H1 (cell line): Measurements from ENCODE around the gene DCUN1D4. TPM values are rescaled to one million over a fixed set of nuclear protein-coding genes. Genes with fewer than 3 reads are reported as not detected.

Experiments used
- CTCF ChIA-PET: fragments of 300-600 bp; sonication (Branson Sonifier 250); formaldehyde crosslinking; loops from one replicate; lab custom pipeline; 2021; ENCODE audit not compliant: partially characterized antibody; lab: Charles Lee
- POLR2A ChIA-PET: fragments of 300-600 bp; sonication (Branson Sonifier 250); formaldehyde crosslinking; loops from one replicate; lab custom pipeline; 2021; ENCODE audit warnings: inconsistent platforms; ENCODE audit not compliant: partially characterized antibody; lab: Charles Lee
- DNase-seq, 2 experiments: peaks; one replicate each; pipeline versions ENCODE4 v3.0.0 to v3.0.0-alpha.2; 2010 to 2022; ENCODE audit warnings: low spot score in 2 of 2, low read depth in 1 of 2, mixed read lengths in 1 of 2
- FAIRE-seq: peaks from 2 replicates; lab custom pipeline; 2011; peaks lifted over from hg19 to GRCh38; lab: Jason Lieb, UNC
- H2AFZ ChIP-seq: 2 replicates; pipeline ENCODE4 v1.8.1; 2012; ENCODE audit warnings: low read length, inconsistent platforms
- H2AK5ac ChIP-seq: 2 replicates; pipeline ENCODE4 v1.6.1; 2013; ENCODE audit warnings: low read depth, low read length
- H2BK120ac ChIP-seq: replicated peaks from 2 replicates; pipeline ENCODE3; 2013; ENCODE audit warnings: low read depth, low read length, inconsistent platforms
- H2BK12ac ChIP-seq: 2 replicates; pipeline ENCODE4 v1.6.1; 2013; ENCODE audit warnings: low read depth, low read length
- H2BK15ac ChIP-seq: 2 replicates; pipeline ENCODE4 v1.6.1; 2013; ENCODE audit warnings: low read length
- H2BK20ac ChIP-seq: 2 replicates; pipeline ENCODE4 v1.6.1; 2013; ENCODE audit warnings: low read length
- H2BK5ac ChIP-seq: 2 replicates; pipeline ENCODE4 v1.6.1; 2013; ENCODE audit warnings: low read depth, low read length
- H3K14ac ChIP-seq: 2 replicates; pipeline ENCODE4 v1.6.1; 2013; ENCODE audit warnings: inconsistent platforms; ENCODE audit not compliant: insufficient read length
- H3K18ac ChIP-seq: 2 replicates; pipeline ENCODE4 v1.6.1; 2013; ENCODE audit warnings: low read length; ENCODE audit errors: extremely low read depth
- H3K23ac ChIP-seq: 2 replicates; pipeline ENCODE4 v1.6.1; 2013; ENCODE audit warnings: inconsistent platforms; ENCODE audit not compliant: insufficient read length
- H3K23me2 ChIP-seq: 2 replicates; pipeline ENCODE4 v1.6.1; 2013; ENCODE audit warnings: low read depth, low read length
- H3K27ac ChIP-seq: 2 replicates; pipeline ENCODE4 v1.6.1; 2011; ENCODE audit warnings: low read depth, low read length, inconsistent platforms
- H3K27me3 ChIP-seq, 4 experiments: replicated peaks in 1 of 4; 1 replicate in 1 of 4; 2 replicates in 3 of 4; pipeline versions ENCODE4 v1.6.1 to v1.8.1; 2011 to 2013; ENCODE audit warnings: low read length in 3 of 4, mild to moderate bottlenecking in 3 of 4, inconsistent platforms in 2 of 4, mixed read lengths in 2 of 4, moderate library complexity in 1 of 4; ENCODE audit not compliant: control insufficient read depth in 3 of 4, insufficient read depth in 3 of 4; ENCODE audit errors: extremely low read depth in 1 of 4
- H3K36me3 ChIP-seq, 4 experiments: 2 replicates each; pipeline versions ENCODE4 v1.6.1 to v1.8.1; 2011 to 2013; ENCODE audit warnings: mild to moderate bottlenecking in 4 of 4, low read length in 3 of 4, moderate library complexity in 2 of 4, control low read depth in 1 of 4, inconsistent platforms in 1 of 4; ENCODE audit not compliant: insufficient read depth in 4 of 4, control insufficient read depth in 2 of 4
- H3K4ac ChIP-seq: replicated peaks from 2 replicates; pipeline ENCODE3; 2013; ENCODE audit warnings: low read length, low read depth, mixed read lengths, inconsistent platforms; ENCODE audit not compliant: insufficient read length
- H3K4me1 ChIP-seq, 4 experiments: replicated peaks in 1 of 4; 1 replicate in 1 of 4; 2 replicates in 3 of 4; pipeline versions ENCODE4 v1.6.1 to v1.8.1; 2011 to 2013; ENCODE audit warnings: low read length in 3 of 4, inconsistent platforms in 2 of 4, mixed read lengths in 1 of 4; ENCODE audit not compliant: insufficient read depth in 4 of 4, control insufficient read depth in 3 of 4
- H3K4me2 ChIP-seq, 2 experiments: 2 replicates each; pipeline versions ENCODE4 v1.6.1 to v1.8.1; 2011 to 2013; ENCODE audit warnings: low read depth in 2 of 2, low read length in 2 of 2, control low read depth in 1 of 2, inconsistent platforms in 1 of 2, mild to moderate bottlenecking in 1 of 2; ENCODE audit not compliant: insufficient read depth in 1 of 2
- H3K4me3 ChIP-seq, 4 experiments: fragments of 200-600, 300-600 bp in 1 of 4; sonication (generic), shearing (Covaris generic), sonication (Bioruptor Twin) in 1 of 4; 2 replicates each; pipeline versions ENCODE4 v1.5.1 to v1.8.1; 2011 to 2016; ENCODE audit warnings: low read length in 4 of 4, low read depth in 3 of 4, control low read depth in 2 of 4, inconsistent platforms in 2 of 4, mild to moderate bottlenecking in 2 of 4, mixed read lengths in 1 of 4, moderate library complexity in 1 of 4; ENCODE audit not compliant: insufficient read depth in 2 of 4; ENCODE audit errors: extremely low read depth in 1 of 4
- H3K56ac ChIP-seq: replicated peaks from 2 replicates; pipeline ENCODE3; 2013; ENCODE audit warnings: low read depth, mild to moderate bottlenecking, mixed read lengths, low read length, inconsistent platforms; ENCODE audit not compliant: insufficient read length
- H3K79me1 ChIP-seq: 2 replicates; pipeline ENCODE4 v1.6.1; 2013; ENCODE audit warnings: low read depth, low read length, control low read depth
- H3K79me2 ChIP-seq, 2 experiments: 2 replicates each; pipeline versions ENCODE4 v1.6.1 to v1.8.1; 2012 to 2013; ENCODE audit warnings: low read length in 2 of 2, mild to moderate bottlenecking in 2 of 2, inconsistent platforms in 1 of 2; ENCODE audit not compliant: insufficient read depth in 2 of 2, control insufficient read depth in 1 of 2
- H3K9ac ChIP-seq, 4 experiments: replicated peaks in 1 of 4; 1 replicate in 1 of 4; 2 replicates in 3 of 4; pipeline versions ENCODE4 v1.6.1 to v1.8.1; 2011 to 2013; ENCODE audit warnings: low read depth in 3 of 4, low read length in 3 of 4, control low read depth in 2 of 4, mild to moderate bottlenecking in 2 of 4, moderate library complexity in 2 of 4, inconsistent platforms in 1 of 4; ENCODE audit errors: extremely low read depth in 1 of 4
- H3K9me3 ChIP-seq, 2 experiments: 2 replicates each; pipeline versions ENCODE4 v1.6.1 to v1.8.1; 2012 to 2013; ENCODE audit warnings: mild to moderate bottlenecking in 2 of 2, moderate library complexity in 2 of 2, control low read depth in 1 of 2, inconsistent platforms in 1 of 2, low read depth in 1 of 2, low read length in 1 of 2, mixed read lengths in 1 of 2; ENCODE audit not compliant: insufficient read depth in 2 of 2
- H4K20me1 ChIP-seq, 2 experiments: replicated peaks in 1 of 2; 2 replicates each; pipeline versions ENCODE3 to v1.8.1; 2011 to 2013; ENCODE audit warnings: inconsistent platforms in 2 of 2, low read length in 2 of 2, mild to moderate bottlenecking in 1 of 2; ENCODE audit not compliant: insufficient read depth in 2 of 2, control insufficient read depth in 1 of 2
- H4K5ac ChIP-seq: 2 replicates; pipeline ENCODE4 v1.6.1; 2013; ENCODE audit warnings: low read length, low read depth, mixed read lengths, inconsistent platforms; ENCODE audit not compliant: insufficient read length
- H4K8ac ChIP-seq: 2 replicates; pipeline ENCODE4 v1.8.0; 2013; ENCODE audit warnings: mild to moderate bottlenecking, moderate library complexity, low read length, inconsistent platforms; ENCODE audit not compliant: insufficient read depth; ENCODE audit errors: extremely low read depth
- H4K91ac ChIP-seq: replicated peaks from 2 replicates; pipeline ENCODE3; 2013; ENCODE audit warnings: low read length, mixed read lengths, inconsistent platforms; ENCODE audit not compliant: insufficient read length
- GABPA ChIP-seq: IDR thresholded peaks from 2 replicates; pipeline ENCODE4 v1.6.1; 2011; ENCODE audit warnings: mild to moderate bottlenecking, low read length, moderate library complexity, borderline replicate concordance; ENCODE audit not compliant: insufficient read depth
- NANOG ChIP-seq: IDR thresholded peaks from 2 replicates; pipeline ENCODE4 v1.6.1; 2011; ENCODE audit warnings: low read length, low read depth, mild to moderate bottlenecking, inconsistent platforms; ENCODE audit not compliant: insufficient read depth, poor library complexity, severe bottlenecking
- POLR2A ChIP-seq, 2 experiments: IDR thresholded peaks; 1 replicate in 1 of 2; 2 replicates in 1 of 2; pipeline ENCODE4 v1.6.1; 2011; ENCODE audit warnings: low read depth in 2 of 2, low read length in 2 of 2, mild to moderate bottlenecking in 2 of 2; ENCODE audit errors: control extremely low read depth in 1 of 2
- RBBP5 ChIP-seq: IDR thresholded peaks from 2 replicates; pipeline ENCODE4 v1.7.1; 2012; ENCODE audit warnings: low read depth, mild to moderate bottlenecking, inconsistent platforms, low read length, moderate library complexity, borderline replicate concordance
- SIN3A ChIP-seq, 2 experiments: IDR thresholded peaks in 1 of 2; conservative IDR thresholded peaks in 1 of 2; 2 replicates each; pipeline ENCODE4 v1.6.1; 2011 to 2012; ENCODE audit warnings: low read length in 2 of 2, improper control_type of control experiment in 1 of 2, low read depth in 1 of 2, mild to moderate bottlenecking in 1 of 2
- ZNF274 ChIP-seq: IDR thresholded peaks from 2 replicates; pipeline ENCODE4 v1.7.0; 2012; ENCODE audit warnings: low read length, borderline replicate concordance; ENCODE audit errors: extremely low read depth
- polyA plus RNA-seq, 7 experiments: library from polyadenylated mRNA; depleted of rRNA in 3 of 7; stranded (reverse) in 5 of 7; unstranded in 2 of 7; fragments of >200 nt in 5 of 7; fragments of 200-250 nt in 2 of 7; gene quantifications; 1 replicate in 5 of 7; 2 replicates in 1 of 7; 4 replicates in 1 of 7; pipeline versions ENCODE4 v1.2.1 to v1.2.3, GENCODE V29; 2011 to 2013; ENCODE audit warnings: missing spikeins in 2 of 7, mixed read lengths in 2 of 7
- total RNA-seq: library from RNA; stranded (reverse); fragmentation: NEBNext Ultra II Directional; extraction: Animal tissue kit (Norgen Biotek cat#: 25700); gene quantifications from 2 replicates; pipeline ENCODE4 v1.2.1, GENCODE V29; 2021

The DCUN1D4 gene
- total and polyA plus RNA-seq, 2 of the 8 experiments (the other 6 are each of a cell fraction or from before 2014, with no cell fraction given), result 22.9 to 55.9 TPM

- H2BK15ac ChIP-seq, result no peak overlapping the region
- H3K18ac ChIP-seq, result no peak overlapping the region
- POLR2A ChIA-PET, result interaction anchor here (0.9 to 1.4 kb wide), 2 partner anchors 9 to 31 kb away, joined by 4 to 7 read pairs; partner anchors contain the start of gene DCUN1D4
- H4K91ac ChIP-seq, result no peak overlapping the region
- no peak overlapping the region for H3K27ac ChIP-seq
- no peaks in the 10 kb centered on the region for H3K79me1 ChIP-seq
- H4K5ac ChIP-seq, result no peak overlapping the region
- FAIRE-seq (no peak), DNase-seq (no peak)
- H2AK5ac ChIP-seq, result no peak overlapping the region
- CTCF ChIA-PET, result interaction anchor here (1.2 to 3.2 kb wide), 6 partner anchors 9 to 204 kb away, joined by 3 to 12 read pairs (median 5); partner anchors contain the start of genes DCUN1D4 and SGCB
- H2BK5ac ChIP-seq, result no peak overlapping the region
- H3K4me2 ChIP-seq, result no peak overlapping the region
- no peak overlapping the region for H3K4me3 ChIP-seq
- no peak overlapping the region for H3K23ac ChIP-seq
- H4K20me1 ChIP-seq, result no peaks in the 10 kb centered on the region
- no peak overlapping the region for H2BK20ac ChIP-seq
- H3K56ac ChIP-seq, result no peak overlapping the region
- no peaks in the 10 kb centered on the region for H3K4me1 ChIP-seq
- H2AFZ ChIP-seq, result no peak overlapping the region
- no peaks in the 10 kb centered on the region for H3K36me3 ChIP-seq
- H3K14ac ChIP-seq, result no peak overlapping the region
- no peaks in the 10 kb centered on the region for H3K79me2 ChIP-seq
- no peak overlapping the region for H3K9ac ChIP-seq
- no peak overlapping the region for H3K4ac ChIP-seq
- H2BK12ac ChIP-seq, result no peak overlapping the region
- no peaks in the 10 kb centered on the region for H3K23me2 ChIP-seq
- no peak overlapping the region for H4K8ac ChIP-seq
- no peaks in the 10 kb centered on the region for H3K9me3 ChIP-seq
- H3K27me3 ChIP-seq, result no peaks in the 10 kb centered on the region
- no peak overlapping the region for H2BK120ac ChIP-seq
- TF ChIP-seq ZNF274 (no peak), NANOG (no peak), SIN3A (conservative IDR thresholded peaks at IDR 0.05 in 1 of 2, IDR thresholded peaks at IDR 0.05 in 1 of 2; ENCODE audit: low read depth in 1 of 2, low read length in 2 of 2) (no peak), POLR2A (IDR thresholded peaks at IDR 0.05; ENCODE audit: control extremely low read depth in 1 of 2, low read depth in 2 of 2, low read length in 2 of 2) (no peak), RBBP5 (no peak), GABPA (no peak)
These were observed 9.7 kb upstream of the DCUN1D4 start for GRCh38 chr4:51833236-51833635.
